Superior temporal gyrus (tissue), 1 donor: ENCODE data around the gene KLF18.
"Not testable (repeated sequence)": the region's sequence is repeated elsewhere in the genome, so short reads cannot be mapped to it uniquely, and the experiment has no call there.

Source experiments
- DNase-seq: peaks from one replicate; pipeline ENCODE4 v3.0.0-alpha.2; 2016; ENCODE audit errors: extremely low spot score

The KLF18 gene

GRCh38 chr1:44120398-44120949 lies 21.0 kb downstream of the KLF18 start:
- no peak for DNase-seq

DNA sequence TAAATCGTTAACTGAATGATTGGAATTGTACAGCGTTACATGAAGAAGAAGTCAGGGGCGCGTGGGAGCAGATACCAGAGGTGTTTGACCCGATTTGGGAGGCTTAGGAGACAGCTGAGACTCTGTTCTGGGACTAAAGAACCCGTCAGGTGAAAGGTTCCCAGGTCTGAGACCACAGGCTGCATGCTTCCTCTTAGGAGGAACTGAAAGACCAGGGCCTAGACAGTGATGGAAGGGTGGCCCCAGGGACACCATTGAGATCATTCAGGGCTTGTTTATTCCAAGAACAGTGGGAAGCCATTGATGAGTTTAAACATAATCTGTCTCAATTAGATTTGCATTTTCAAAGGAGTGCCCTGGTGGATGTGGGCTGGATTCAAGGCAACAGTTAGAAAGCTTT lies 21.9 kb downstream of the KLF18 start:
- DNase-seq: no peak

DNA sequence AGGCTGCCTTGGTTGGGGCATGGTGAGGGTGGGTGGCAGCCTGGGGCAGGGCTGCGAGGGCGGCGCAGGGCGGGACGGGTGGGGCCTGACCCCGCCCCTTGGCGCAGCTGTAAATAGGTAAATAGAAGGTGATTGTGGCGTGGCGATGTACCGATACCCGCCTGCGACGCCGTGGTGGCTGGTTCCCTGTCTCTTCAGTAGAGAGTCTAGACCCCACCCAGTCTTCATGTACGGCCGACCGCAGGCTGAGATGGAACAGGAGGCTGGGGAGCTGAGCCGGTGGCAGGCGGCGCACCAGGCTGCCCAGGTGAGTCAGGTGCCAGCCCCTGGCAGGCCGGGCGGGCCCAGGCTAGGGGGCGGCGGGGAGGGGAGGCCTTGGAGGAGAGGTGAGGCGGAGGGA lies 22.7 kb downstream of the KLF18 start, which contains the start of gene KLF17:
Gene KLF17 (plus strand): TSS at position 140 of the 400 bp plus-strand sequence. CDS start 87 bp downstream, at position 227.
- DNase-seq: no peak

- not testable (repeated sequence) for DNase-seq
Observed at GRCh38 chr1:44117272-44117671, 24.2 kb downstream of the KLF18 start.

DNA sequence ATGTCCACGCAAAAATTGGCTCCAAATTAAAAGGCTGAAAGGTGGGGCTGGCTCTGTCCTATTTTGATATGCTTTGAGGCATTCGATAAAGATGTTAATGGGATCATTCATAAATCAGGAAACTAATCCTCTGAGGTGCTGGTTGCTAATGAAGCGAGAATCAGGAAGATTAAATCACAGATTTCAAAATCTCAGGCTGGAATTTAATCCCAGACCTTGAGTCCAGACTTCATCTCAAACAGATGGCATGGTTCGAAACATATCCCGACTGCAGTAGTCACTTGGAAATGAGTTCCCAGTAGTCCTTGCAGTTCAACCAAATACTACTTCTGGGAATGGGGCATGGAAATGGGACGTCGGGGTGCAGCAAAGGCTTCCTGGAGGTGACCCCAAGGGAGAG lies 27.3 kb downstream of the KLF18 start:
- no peak for DNase-seq

- DNase-seq: no peak
Observed at GRCh38 chr1:44113095-44113609, 28.3 kb downstream of the KLF18 start.

DNA sequence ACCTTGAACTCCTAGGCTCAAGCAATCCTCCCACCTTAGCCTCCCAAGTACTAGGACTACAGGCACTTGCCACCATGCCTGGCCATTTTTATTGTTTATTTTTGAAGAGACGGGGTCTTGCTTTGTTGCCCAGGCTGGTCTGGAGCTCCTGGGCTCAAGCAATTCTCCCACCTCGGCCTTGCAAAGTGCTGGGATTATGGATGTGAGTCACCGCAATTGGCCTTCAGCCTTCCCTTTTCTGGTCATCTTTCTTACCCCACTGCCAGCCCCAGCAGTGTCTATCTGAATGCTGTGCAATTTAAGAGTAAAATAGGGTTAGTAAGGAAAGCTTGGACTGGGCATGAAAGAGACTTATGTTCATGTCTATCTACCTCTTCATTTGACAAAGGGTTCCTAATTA lies 28.9 kb downstream of the KLF18 start:
- no peak for DNase-seq

- no peak for DNase-seq
Observed at GRCh38 chr1:44111861-44112260, 29.6 kb downstream of the KLF18 start.

DNA sequence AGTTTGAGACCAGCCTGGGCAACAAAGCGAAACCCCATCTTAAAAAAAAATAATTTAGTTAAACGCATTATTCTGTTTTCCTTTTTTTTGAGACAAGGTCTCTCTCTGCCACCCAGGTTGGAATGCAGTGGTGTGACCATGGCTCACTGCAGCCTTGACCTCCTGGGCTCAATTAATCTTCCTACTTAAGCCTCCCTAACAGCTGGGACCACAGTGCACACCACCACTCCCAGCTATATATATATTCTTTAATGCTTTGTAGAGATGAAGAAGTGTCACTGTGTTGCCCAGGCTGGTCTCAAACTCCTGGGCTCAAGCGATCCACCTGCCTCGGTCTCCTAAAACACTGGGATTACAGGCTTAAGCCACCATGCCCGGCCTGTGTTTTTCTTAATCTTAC lies 30.5 kb downstream of the KLF18 start:
- DNase-seq: no peak

DNA sequence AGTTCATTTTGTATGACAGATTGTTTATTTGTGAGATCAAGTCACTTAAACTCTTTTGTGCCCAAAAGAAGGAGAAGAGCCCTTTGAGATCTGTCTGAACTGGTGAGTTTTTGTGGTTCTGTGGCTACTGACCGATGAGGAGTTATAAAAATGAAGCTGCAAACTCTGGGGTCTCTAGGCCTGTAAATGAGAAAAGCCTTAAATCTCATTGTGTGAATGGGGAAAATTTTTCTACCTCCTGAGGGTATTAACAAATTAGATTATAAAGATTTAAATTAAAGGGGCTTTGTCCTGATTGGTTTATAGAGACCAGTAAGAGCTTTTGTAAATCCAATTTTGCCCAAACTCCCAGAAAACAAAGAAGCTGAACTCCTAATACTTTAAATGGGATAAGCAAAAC lies 32.5 kb downstream of the KLF18 start:
- no peak for DNase-seq

DNA sequence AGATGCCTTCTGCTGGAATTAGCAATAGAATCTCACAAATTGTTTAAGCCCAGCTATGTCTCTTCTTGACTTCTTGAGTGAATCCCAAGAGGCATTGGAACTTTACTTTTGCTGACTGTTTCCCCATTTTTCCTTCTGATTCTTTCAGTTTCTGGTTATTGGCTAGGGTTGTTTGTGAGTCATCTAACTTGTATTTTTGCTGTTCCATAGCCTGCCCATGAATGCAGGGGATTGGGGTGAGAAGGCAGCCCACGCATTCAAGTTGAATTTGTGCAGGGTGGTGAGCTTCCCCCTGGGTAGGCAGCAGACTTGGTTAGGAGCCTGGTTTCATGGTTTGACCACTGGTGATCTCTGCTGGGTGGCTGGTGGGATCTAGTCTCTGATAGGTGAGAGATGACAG lies 33.2 kb downstream of the KLF18 start:
- no peak for DNase-seq

DNA sequence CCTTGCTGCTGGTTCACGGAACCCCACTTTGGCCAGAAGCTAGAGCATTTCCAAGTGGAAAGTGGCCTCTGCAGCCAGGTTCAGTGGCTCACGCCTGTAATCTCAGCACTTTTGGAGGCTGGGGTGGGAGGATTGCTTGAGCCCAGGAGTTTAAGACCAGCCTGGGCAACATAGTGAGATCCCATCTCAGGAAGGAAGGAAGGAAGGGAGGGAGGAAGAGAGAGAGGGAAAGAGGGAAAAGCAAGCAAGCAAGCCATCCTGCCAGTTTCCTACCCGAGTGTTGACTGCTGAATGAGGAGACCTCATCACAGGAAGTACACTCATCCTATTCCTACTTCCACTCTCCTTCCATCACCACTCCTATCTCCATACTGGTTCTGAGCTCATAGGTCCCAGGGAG lies 35.6 kb downstream of the KLF18 start:
- DNase-seq: no peak

DNA sequence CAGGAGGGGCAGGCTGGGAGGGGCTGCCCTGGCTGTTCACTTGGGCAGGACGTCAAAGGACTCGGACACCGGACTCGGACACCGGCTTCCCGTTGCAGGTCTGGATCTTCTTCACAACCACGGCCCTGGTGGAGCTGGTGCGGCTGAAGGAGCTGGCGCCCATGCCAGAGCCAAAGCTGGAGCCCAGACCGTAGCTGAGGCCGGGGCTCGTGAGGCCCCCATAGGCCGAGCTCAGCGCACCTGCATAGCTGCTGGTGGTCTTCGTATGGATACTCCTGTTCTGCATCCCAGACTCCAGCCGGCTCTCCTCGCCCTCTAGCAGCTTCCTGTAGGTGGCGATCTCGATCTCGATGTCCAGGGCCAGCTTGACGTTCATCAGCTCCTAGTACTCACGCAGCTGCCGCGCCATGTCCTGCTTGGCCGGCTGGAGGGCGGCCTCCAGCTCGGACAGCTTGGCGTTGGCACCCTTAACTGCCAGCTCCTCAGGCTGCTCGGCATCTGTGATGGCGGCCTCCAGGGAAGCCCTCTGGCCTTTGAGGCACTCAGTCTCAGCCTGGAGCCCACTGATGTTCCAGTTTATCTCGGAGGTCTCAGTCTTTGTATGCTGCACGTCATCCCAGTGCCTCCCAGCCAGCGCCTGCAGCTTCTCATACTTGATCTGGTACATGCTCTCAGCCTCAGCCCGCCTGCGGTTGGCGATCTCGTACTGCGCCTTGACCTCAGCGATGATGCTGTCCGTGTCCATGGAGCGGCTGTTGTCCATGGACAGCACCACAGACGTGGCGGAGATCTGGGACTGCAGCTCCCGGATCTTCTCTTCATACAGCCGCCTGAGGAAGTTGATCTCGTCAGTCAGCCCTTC lies 37.9 kb downstream of the KLF18 start:
- no peak for DNase-seq

DNA sequence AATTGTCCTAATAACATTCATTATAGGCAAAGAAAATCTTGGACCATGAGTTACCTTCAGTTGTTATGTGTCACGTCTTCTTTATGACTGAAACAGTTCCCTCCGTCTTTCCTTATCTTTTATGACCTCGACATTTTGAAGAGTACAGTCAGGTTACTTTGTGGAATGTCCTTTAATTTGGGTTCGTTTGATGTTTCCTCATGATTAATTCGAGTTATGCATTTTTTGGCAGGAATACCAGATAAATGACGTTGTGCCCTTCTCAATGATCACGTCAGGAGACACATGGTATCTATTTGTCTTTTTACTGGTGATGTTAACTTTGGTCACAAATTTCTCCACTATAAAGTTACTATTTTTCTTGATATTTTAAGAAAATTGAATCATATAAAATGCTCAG lies 40.1 kb downstream of the KLF18 start:
- DNase-seq: no peak

DNA sequence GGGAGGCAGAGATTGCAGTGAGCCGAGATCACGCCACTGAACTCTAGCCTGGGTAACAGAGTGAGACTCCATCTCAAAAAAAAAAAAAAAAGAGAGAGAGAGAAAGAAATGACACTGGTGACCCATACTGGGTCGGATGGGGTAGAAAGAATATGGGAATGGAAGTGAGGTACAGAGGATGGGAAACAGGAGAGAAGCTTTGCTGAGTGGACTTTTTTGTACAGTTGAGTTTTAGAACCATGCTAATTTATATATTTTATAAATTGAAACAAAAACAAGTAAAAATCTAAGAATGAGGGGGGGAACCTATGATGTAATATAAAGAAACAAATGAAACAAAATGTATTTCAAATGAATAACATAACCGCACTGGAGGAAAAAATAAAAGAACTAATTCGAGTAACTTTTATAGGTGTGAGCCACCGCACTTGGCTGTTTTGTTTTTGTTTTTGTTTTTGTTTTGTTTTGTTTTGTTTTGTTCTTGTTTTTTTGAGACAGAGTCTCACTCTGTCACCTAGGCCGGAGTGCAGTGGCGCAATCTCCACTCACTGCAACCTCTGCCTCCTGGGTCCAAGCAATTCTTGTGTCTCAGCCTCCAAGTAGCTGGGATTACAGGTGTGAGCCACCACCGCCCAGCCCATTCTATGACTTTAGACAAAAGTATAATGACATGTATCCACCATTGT lies 41.1 kb downstream of the KLF18 start:
- DNase-seq: no peak

- DNase-seq: no peak
Observed at GRCh38 chr1:44094047-44094446, 47.4 kb downstream of the KLF18 start.

GRCh38 chr1:44090429-44091252 lies 50.8 kb downstream of the KLF18 start:
- DNase-seq: no peak

- no peak for DNase-seq
Observed at GRCh38 chr1:44089371-44090048, 51.9 kb downstream of the KLF18 start.
